Gastrocnemius medialis (tissue), 4 donors: Measurements from ENCODE around the gene ECEL1.

Source experiments
- POLR2A ChIP-seq, 2 donors: fragments of 450-650 bp; IDR thresholded peaks; one replicate each; pipeline ENCODE4 v1.6.1; 2017; ENCODE audit warnings: antibody characterized with exemption in 2 of 2, mild to moderate bottlenecking in 2 of 2, moderate library complexity in 2 of 2
- TF ChIP-seq, protein P1 (sequence below), 5 experiments: fragments of 450-650 bp in 3 of 5; fragments of 200-600 bp in 2 of 5; sonication (generic) in 2 of 5; IDR thresholded peaks in 4 of 5; conservative IDR thresholded peaks in 1 of 5; 1 replicate in 4 of 5; 2 replicates in 1 of 5; pipeline ENCODE4 v1.5.1; 2016 to 2019; ENCODE audit warnings: antibody characterized with exemption in 5 of 5, mild to moderate bottlenecking in 3 of 5, moderate library complexity in 3 of 5

- TF ChIP-seq, protein P1, sequence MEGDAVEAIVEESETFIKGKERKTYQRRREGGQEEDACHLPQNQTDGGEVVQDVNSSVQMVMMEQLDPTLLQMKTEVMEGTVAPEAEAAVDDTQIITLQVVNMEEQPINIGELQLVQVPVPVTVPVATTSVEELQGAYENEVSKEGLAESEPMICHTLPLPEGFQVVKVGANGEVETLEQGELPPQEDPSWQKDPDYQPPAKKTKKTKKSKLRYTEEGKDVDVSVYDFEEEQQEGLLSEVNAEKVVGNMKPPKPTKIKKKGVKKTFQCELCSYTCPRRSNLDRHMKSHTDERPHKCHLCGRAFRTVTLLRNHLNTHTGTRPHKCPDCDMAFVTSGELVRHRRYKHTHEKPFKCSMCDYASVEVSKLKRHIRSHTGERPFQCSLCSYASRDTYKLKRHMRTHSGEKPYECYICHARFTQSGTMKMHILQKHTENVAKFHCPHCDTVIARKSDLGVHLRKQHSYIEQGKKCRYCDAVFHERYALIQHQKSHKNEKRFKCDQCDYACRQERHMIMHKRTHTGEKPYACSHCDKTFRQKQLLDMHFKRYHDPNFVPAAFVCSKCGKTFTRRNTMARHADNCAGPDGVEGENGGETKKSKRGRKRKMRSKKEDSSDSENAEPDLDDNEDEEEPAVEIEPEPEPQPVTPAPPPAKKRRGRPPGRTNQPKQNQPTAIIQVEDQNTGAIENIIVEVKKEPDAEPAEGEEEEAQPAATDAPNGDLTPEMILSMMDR (IDR thresholded peaks at IDR 0.05 in 4 of 5, conservative IDR thresholded peaks at IDR 0.05 in 1 of 5): no peak
- TF ChIP-seq POLR2A (IDR thresholded peaks at IDR 0.05): no peak
These were observed 9.7 kb upstream of the ECEL1 start for GRCh38 chr2:232497348-232497747.
